Glutamatergic neuron (in vitro differentiated cells): ENCODE data around the gene ADI1. TPM values are rescaled to one million over a fixed set of nuclear protein-coding genes. Genes with fewer than 3 reads are reported as not detected.

ENCODE experiments used
- DNase-seq: peaks from one replicate; pipeline ENCODE4 v3.0.0; 2022
- H3K27ac Mint-ChIP-seq: one replicate; pipeline ENCODE4 v1.8.0; 2020; ENCODE audit warnings: mild to moderate bottlenecking, mixed read lengths, inconsistent platforms; ENCODE audit not compliant: unreplicated experiment
- H3K27me3 Mint-ChIP-seq: one replicate; pipeline ENCODE4 v1.8.0; 2020; ENCODE audit warnings: mild to moderate bottlenecking, moderate library complexity, mixed read lengths, inconsistent platforms; ENCODE audit not compliant: unreplicated experiment
- H3K36me3 Mint-ChIP-seq: one replicate; pipeline ENCODE4 v1.8.0; 2020; ENCODE audit warnings: mild to moderate bottlenecking, mixed read lengths, inconsistent platforms; ENCODE audit not compliant: unreplicated experiment
- H3K4me1 Mint-ChIP-seq: one replicate; pipeline ENCODE4 v1.8.0; 2020; ENCODE audit warnings: mild to moderate bottlenecking, low read depth, mixed read lengths, inconsistent platforms; ENCODE audit not compliant: unreplicated experiment
- H3K4me3 Mint-ChIP-seq: one replicate; pipeline ENCODE4 v1.8.0; 2020; ENCODE audit warnings: mild to moderate bottlenecking, mixed read lengths, inconsistent platforms; ENCODE audit not compliant: unreplicated experiment
- H3K9me3 Mint-ChIP-seq: one replicate; pipeline ENCODE4 v1.8.0; 2020; ENCODE audit warnings: mild to moderate bottlenecking, moderate library complexity, mixed read lengths, inconsistent platforms; ENCODE audit not compliant: unreplicated experiment
- CTCF ChIP-seq: fragments of 200-600 bp; sonication (generic); IDR thresholded peaks from one replicate; pipeline ENCODE4 v1.5.0; 2021; ENCODE audit not compliant: partially characterized antibody, unreplicated experiment
- total RNA-seq: library from RNA; stranded (reverse); fragmentation: NEBNext Ultra II Directional; extraction: Animal tissue kit (Norgen Biotek cat#: 25700); gene quantifications from one replicate; pipeline ENCODE4 v1.2.1, GENCODE V29; 2021; ENCODE audit not compliant: unreplicated experiment

Gene ADI1
- total RNA-seq, 1 donor from 2014 or later, result 16.0 TPM

GRCh38 chr2:3523551-3524041 lies 4.3 kb upstream of the ADI1 start:
- Mint-ChIP-seq H3K9me3 (peaks cover 7% of the 10 kb centered on the region), H3K4me3 (no peak overlapping the region), H3K27me3 (peaks cover 10% of the 10 kb centered on the region), H3K36me3 (peaks cover 5% of the 10 kb centered on the region), H3K27ac (no peak overlapping the region), H3K4me1 (peaks cover 12% of the 10 kb centered on the region)
- DNase-seq, result no peak
- no peak for TF ChIP-seq CTCF

GRCh38 chr2:3522961-3523421 lies 3.7 kb upstream of the ADI1 start:
- TF ChIP-seq CTCF, result no peak

GRCh38 chr2:3520591-3520990 lies 1.3 kb upstream of the ADI1 start:
- Mint-ChIP-seq H3K4me3 (peak overlapping the region; percentile 97), H3K9me3 (peaks cover 9% of the 10 kb centered on the region), H3K4me1 (peaks cover 17% of the 10 kb centered on the region), H3K36me3 (peaks cover 9% of the 10 kb centered on the region), H3K27me3 (peaks cover 10% of the 10 kb centered on the region), H3K27ac (peak overlapping the region; percentile 89)
- no peak for TF ChIP-seq CTCF
- no peak for DNase-seq

More at GRCh38 chr2:3522961-3523421, 3.7 kb upstream of the ADI1 start:
- DNase-seq, result no peak
- Mint-ChIP-seq H3K27ac (no peak overlapping the region), H3K4me3 (no peak overlapping the region), H3K4me1 (peaks cover 15% of the 10 kb centered on the region), H3K9me3 (peaks cover 7% of the 10 kb centered on the region), H3K27me3 (peaks cover 10% of the 10 kb centered on the region), H3K36me3 (peaks cover 5% of the 10 kb centered on the region)

GRCh38 chr2:3518496-3519254 lies 656 bp downstream of the ADI1 start:
- H3K9me3 Mint-ChIP-seq, result peaks cover 11% of the 10 kb centered on the region
- TF ChIP-seq CTCF, result no peak
- peak overlapping the region; percentile 69 for H3K27ac Mint-ChIP-seq
- peak overlapping the region; percentile 83 for H3K4me3 Mint-ChIP-seq
- H3K27me3 Mint-ChIP-seq, result peaks cover 11% of the 10 kb centered on the region
- peaks cover 14% of the 10 kb centered on the region for H3K36me3 Mint-ChIP-seq
- H3K4me1 Mint-ChIP-seq, result peaks cover 17% of the 10 kb centered on the region
- peak; percentile 100 for DNase-seq

- DNase-seq, result no peak
- peaks cover 15% of the 10 kb centered on the region for H3K4me1 Mint-ChIP-seq
- no peak for TF ChIP-seq CTCF
- H3K4me3 Mint-ChIP-seq, result peak overlapping the region; percentile 83
- H3K27me3 Mint-ChIP-seq, result peaks cover 11% of the 10 kb centered on the region
- H3K36me3 Mint-ChIP-seq, result peaks cover 14% of the 10 kb centered on the region
- peaks cover 9% of the 10 kb centered on the region for H3K9me3 Mint-ChIP-seq
- H3K27ac Mint-ChIP-seq, result peak overlapping the region; percentile 69
Observed at GRCh38 chr2:3517948-3518495, 1.3 kb downstream of the ADI1 start.
